ENCODE data around the gene DEXI. TPM values are rescaled to one million over a fixed set of nuclear protein-coding genes. Genes with fewer than 3 reads are reported as not detected.

DEXI gene
- total and polyA plus RNA-seq, 2 of the 13 experiments (the other 11 are each of a cell fraction or from before 2014, with no cell fraction given) = 51.5 to 70.4 TPM

GRCh38 chr16:10978871-10979446, 36.7 kb upstream of the DEXI start (continued):
- TF ChIP-seq PRDM15 (CRISPR knock-in tag; IDR thresholded peaks at IDR 0.05) (no peak), PBX3 (CRISPR knock-in tag; IDR thresholded peaks at IDR 0.05; ENCODE audit: borderline replicate concordance) (no peak), RFX5 (IDR thresholded peaks at IDR 0.05; ENCODE audit: low read depth, low read length) (no peak), IRF2 (CRISPR knock-in tag; IDR thresholded peaks at IDR 0.05) (no peak), SOX6 (IDR thresholded peaks at IDR 0.05) (no peak), SOX6 (CRISPR knock-in tag; IDR thresholded peaks at IDR 0.05) (peak; percentile 42), ZKSCAN1 (IDR thresholded peaks at IDR 0.05; ENCODE audit: low read length) (no peak), NFYB (CRISPR knock-in tag; IDR thresholded peaks at IDR 0.05) (no peak), ASH2L (IDR thresholded peaks at IDR 0.05; ENCODE audit: insufficient read length, low read depth, low read length) (peak; percentile 19), ZSCAN5A (CRISPR knock-in tag; IDR thresholded peaks at IDR 0.05; ENCODE audit: borderline replicate concordance) (no peak), ZNF746 (CRISPR knock-in tag; IDR thresholded peaks at IDR 0.05) (no peak), ZNF552 (CRISPR knock-in tag; IDR thresholded peaks at IDR 0.05; ENCODE audit: borderline replicate concordance) (no peak), GABPA (IDR thresholded peaks at IDR 0.05; ENCODE audit: low read depth, low read length) (no peak), GABPA (CRISPR knock-in tag; IDR thresholded peaks at IDR 0.05; ENCODE audit: low read depth) (no peak), SAFB2 (CRISPR knock-in tag; IDR thresholded peaks at IDR 0.05; ENCODE audit: borderline replicate concordance, low read depth) (no peak), IKZF5 (CRISPR knock-in tag; IDR thresholded peaks at IDR 0.05) (no peak), TERF1 (CRISPR knock-in tag; IDR thresholded peaks at IDR 0.05) (no peak), BHLHE40 (IDR thresholded peaks at IDR 0.05; ENCODE audit: low read length) (no peak), U2AF2 (IDR thresholded peaks at IDR 0.05; ENCODE audit: low read depth, low read length) (no peak), AKAP8 (CRISPR knock-in tag; IDR thresholded peaks at IDR 0.05) (no peak), ZSCAN29 (CRISPR knock-in tag; conservative IDR thresholded peaks at IDR 0.05) (no peak)
